Stimulated activated CD4-positive, alpha-beta T cell treated with anti-CD3 and anti-CD28 coated beads, Interleukin-15, amount 100 ng/mL, for 1 hour (primary cell): ENCODE data around the gene FZD4.
"Not testable (repeated sequence)": the region's sequence is repeated elsewhere in the genome, so short reads cannot be mapped to it uniquely, and the experiment has no call there.

Source experiments
- DNase-seq, 2 donors: peaks; one replicate each; pipeline ENCODE4 v3.0.0-alpha.2; 2020; ENCODE audit warnings: low read depth in 1 of 2, low spot score in 1 of 2

Gene FZD4

DNA sequence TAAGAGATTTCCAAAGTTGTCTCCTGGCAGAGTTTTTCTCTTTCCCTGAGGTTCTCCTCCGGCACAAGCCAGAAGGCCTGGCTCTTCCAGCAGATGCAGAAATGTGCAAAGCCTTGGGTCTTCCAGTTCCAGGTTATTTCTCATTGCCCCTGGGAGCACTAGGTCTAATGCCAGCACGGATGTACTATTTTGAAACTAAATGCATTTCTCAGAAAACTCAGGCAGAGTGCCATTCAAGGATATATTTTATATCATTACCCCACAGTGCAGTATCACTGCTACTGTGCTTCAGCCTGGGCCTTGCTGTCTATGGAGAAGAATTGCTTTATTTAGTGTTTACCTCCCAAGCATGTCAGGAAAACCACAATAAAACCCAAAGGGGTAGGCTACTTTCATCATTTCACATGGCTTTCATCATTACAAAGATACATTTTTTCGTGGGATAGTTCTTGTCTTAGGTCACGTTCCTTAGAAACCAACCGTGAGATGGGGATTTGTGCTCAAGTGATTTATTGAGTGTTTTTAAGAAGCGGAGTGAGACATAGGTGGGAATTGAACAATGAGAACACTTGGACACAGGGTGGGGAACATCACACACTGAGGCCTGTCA, 22.4 kb upstream of the FZD4 start:
- DNase-seq, result no peak

DNA sequence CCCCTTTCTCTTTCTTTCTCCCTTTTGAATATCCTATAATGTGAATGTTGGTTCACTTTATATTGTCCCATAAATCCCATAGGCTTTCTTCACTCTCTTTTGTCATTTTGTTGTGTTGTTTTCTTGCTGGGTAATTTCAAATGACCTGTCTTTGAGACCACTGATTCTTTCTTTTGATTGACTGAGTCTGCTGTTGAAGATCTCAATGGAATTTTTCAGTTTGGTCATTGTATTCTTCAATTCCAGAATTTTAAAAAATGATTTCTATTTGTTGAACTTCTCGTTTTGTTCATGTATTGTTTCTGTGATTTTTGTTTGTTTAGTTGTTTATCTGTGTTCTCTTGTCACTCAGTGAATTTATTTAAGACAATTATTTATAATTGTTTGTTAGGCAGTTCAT, 17.5 kb upstream of the FZD4 start:
- no peak for DNase-seq

DNA sequence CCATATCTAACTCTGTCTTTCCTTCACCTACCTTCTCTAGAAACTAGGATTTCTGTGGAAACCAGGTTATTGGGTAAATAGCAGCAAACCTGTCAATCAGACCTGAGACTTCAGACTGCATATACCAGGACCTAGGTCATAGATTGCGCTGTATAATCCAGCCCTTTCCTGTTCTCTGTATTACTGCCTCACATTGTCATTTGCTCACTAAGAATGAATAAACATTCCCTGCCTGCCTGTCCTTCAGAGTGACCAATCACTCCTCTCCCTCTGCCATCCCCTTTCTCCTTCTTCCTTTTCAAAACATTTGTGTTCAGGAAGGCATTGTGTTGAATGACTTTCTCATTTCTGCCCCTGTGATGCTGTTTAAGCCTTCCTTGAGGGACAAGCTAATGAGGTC, 14.1 kb upstream of the FZD4 start:
- DNase-seq, result no peak

DNA sequence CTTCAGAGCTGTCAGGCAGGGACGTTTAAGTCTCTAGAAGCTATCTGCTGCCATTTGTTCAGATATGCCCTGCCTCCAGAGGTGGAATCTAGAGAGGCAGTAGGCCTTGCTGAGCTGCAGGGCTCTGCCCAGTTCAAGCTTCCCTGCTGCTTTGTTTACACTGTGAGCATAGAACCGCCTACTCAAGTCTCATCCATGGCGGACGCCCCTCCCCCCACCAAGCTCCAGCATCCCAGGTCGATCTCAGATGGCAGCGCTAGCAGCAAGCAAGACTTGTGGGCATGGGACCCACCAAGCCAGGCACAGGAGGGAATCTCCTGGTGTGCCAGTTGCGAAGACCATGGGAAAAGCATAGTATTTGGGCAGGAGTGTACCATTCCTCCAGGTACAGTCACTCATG, 12.4 kb upstream of the FZD4 start:
- DNase-seq, result not testable (repeated sequence)

DNA sequence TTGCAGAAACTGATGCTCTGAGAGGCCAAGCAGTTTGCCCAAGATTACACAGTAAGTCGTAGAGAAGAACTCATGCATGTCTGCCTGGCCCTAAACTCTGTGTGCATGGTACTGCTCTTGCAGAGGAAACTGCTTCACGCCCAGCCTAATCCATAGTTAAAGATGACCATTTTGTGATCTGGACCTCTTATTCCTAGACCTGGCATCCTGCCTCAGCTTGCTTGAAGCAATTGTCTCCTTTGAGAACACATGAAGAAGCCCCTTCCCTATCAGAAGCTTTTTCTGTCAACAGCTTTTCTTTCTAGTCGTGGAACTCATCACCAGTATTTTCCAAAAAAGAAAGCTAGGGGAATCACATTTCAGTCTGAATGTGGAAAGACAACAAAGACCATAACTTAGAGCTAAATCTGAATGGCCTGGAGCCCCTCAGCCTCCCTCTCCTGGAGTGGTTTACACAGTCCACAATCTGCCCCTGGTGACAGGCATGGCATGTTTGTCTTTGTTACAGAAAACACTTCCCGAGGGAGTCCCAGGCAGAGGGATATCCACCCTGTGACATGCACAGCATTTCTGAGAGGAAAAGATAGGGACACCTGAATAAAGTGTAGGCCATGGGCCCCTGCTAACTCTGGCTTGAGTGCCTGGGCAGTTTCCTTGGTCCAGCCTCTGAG, 2.9 kb upstream of the FZD4 start:
- no peak for DNase-seq

DNA sequence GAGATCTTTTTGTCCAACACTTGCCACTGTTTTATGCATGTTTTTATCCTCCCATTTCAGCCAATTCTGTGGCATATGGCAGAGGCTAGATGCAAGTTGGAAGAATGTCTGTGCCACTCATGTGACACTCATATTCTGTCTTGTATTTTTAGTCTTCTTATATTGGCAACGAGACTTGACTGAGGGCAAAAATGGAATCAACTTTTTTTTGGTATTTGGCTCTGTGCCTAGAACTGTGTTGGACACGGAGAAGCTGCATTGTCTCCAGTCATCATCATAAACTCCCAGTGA, 1.7 kb upstream of the FZD4 start:
- DNase-seq, result no peak

DNA sequence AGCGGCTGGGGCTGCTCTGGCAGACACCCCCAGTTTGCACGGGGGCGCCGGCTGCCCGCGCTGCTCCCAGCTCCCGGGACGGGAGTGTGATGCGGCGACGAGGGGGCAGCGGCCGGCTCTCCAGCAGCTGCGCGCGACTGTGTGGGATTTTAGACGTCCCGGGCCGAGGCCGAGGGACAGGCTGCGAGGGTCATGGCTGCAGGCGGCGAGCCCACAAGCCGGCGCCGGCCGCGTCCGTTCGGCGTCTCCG, 159 bp downstream of the FZD4 start:
- DNase-seq, result no peak

DNA sequence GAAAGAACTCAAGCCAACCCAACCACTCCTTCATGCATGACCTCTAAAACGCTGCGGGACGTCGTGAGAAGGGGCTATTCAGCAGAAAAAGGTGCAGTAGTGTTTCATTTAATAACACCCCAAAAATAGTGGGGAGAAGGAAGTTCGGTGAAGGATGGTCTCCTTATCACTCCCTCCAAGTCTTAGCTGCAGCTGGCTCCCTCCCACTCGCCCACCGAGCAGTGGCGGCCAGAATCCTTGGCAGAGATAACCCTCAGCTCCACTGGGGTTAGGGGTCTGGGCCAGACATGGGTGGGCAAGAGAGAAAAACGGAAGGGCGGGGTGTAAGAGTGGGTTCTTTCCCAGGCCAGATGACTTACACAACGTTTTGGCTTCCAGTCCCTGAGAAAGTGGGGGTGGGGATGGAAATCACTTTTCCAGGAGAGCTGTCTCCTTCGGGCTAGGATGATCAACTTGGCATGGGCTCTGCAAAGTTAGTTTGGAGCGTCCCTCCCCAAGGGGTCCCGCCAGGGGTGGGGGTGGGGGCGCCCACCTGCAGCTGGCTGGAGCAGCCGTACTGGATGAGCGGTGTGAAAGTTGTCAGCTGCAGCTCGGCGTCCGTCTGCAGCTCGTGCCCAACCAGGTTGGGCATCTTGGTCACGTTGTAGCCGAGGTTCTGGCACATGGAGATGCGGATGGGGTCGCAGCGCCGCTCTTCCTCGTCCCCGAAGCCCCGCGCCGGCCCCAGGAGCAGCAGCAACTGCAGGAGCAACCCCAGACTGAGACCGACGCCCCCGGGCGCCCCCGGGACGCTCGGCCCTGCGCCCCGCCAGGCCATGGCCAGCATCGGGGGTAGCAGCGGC, 705 bp downstream of the FZD4 start:
- no peak for DNase-seq

DNA sequence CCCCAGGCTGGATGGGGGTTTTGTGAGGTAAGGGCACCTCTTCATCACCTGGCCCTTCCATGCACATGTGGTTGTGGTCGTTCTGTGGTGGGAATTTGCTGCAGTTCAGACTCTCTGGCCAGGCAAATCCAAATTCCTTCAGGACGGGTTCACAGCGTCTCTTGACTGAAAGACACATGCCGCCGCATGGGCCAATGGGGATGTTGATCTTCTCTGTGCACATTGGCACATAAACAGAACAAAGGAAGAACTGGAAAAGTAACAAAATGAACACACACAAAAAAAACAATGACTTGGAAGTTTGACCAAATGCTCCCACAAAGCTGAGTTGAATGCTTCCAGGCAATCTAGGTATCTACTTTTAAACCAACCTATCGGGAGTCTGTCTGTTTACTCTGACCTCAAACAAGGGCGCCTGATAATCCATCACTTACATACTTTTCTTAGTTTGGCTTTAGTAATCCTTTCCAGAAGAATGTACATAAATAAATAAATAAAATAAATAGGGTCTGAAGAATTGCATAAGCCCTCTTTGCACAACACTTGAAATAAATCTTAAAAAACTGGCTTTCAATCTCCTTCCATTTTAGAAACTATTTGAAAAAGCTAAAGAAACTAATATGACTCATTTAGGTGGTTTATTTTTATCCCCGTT, 2.8 kb downstream of the FZD4 start:
- no peak for DNase-seq

DNA sequence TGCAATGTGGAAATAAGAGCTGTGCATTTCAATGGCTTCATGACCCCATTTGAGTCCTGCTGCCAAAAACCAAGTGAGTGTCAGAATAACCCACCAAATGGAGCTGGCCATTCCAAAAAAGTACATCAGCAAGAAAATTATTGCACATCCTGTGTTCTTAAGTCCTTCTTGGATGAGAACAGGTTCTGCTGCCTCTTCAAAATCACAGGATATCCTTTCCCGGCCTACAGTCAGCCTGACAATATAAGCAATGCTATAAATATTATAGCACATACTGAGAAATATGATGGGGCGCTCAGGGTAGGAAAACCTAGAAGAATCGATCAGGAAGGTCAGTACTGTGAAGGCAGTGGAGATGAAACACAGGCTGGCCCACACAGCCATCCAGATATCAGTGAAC, 3.5 kb downstream of the FZD4 start:
- no peak for DNase-seq

DNA sequence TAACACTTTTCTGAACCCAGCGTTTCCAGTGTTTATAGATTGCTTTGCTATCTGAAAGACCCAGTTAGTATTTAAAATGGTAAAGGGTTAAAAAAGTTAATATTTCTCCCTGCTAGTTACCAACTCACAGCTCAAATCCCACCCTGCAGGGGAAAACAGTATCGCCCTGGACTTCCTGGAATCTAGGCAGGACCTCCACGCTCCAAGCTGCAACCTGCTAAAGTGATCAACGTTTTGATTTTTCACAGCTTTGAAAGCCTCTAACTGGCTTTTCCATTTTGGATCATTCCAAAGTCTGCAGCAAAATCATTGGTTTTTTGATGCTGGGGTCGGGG, 4.6 kb downstream of the FZD4 start:
- no peak for DNase-seq

DNA sequence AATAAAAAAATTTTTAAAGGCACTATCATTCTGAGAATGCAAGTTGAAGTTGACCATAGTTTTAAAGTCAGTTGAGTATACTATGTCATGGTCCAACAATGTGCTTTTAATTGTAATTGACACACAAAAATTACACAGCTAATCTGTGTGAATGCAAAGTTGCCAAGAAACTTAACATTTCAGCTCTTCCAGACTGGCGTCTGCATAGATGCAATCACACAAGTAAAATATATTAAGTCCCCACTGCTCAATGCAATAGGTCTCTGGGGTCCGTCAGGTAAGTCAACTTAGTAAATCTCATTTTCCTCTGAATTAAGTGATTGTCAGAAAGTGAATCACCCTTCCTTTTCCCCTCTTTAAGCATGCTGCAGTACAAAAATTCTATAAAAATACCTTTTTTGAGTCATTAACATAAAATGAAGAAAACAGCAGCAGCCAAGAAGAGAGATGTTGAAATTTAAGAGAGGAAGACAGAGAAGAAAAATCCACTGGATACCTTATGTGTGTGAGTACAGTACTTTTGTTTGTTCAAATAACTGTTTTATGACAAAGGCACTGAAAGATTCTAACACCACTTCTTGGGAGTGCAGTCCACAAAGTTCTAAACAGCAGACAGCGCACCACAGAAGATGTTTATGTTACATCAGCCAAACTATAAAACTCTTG, 5.1 kb downstream of the FZD4 start:
- no peak for DNase-seq

DNA sequence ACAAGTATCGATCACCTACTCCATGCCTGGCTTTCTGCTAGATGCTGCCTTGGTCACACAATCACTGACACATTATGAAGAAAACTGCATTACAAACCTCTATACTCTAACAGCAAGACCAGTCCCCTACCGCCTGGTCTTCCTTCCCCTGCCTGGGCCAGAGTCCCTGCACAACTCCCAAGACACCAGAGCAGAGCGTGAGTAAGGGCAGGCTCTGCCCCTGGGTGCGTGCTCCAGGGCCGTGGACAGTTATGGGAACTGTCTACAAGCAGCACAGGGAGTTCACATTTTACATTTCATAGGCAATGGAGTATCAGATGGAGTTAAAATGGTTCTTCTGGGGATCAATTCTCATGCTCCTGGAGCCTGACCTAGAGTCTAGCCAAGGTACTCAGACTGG, 6.5 kb downstream of the FZD4 start:
- DNase-seq, result no peak

DNA sequence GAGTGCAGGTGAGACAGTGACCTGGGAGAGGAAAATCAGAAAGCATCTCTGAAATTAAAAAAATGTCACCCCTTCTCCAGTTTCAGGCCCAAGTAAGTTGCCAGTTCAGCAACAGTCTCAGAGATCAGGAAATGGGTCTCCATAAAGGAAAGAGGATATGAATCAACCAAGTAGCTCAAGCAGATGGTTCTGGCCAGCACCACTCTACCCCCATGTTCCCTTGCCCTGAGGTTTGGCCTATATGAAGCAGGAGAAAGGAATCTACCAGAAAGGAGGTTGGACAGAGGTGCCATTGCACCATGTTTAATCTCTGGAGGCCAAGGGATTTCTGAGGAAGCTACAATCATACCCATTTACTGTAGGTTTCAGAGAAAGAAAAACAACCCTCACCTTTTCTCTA, 7.7 kb downstream of the FZD4 start:
- DNase-seq, result no peak

DNA sequence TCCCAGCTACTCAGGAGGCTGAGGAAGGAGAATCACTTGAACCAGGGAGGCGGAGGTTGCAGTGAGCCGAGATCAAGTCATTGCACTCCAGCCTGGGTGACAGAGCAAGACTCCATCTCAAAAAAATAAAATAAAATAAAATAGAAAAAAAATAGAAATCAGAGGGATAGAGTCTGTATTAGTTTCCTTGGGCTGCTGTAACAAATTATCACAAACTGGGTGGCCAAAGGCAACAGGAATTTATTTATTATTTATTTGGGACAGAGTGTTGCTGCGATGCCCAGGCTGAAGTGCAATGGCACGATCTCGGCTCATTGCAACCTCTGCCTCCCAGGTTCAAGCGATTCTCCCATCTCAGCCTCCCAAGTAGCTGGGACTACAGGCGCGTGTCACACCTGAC, 11.7 kb downstream of the FZD4 start:
- DNase-seq, result not testable (repeated sequence)

DNA sequence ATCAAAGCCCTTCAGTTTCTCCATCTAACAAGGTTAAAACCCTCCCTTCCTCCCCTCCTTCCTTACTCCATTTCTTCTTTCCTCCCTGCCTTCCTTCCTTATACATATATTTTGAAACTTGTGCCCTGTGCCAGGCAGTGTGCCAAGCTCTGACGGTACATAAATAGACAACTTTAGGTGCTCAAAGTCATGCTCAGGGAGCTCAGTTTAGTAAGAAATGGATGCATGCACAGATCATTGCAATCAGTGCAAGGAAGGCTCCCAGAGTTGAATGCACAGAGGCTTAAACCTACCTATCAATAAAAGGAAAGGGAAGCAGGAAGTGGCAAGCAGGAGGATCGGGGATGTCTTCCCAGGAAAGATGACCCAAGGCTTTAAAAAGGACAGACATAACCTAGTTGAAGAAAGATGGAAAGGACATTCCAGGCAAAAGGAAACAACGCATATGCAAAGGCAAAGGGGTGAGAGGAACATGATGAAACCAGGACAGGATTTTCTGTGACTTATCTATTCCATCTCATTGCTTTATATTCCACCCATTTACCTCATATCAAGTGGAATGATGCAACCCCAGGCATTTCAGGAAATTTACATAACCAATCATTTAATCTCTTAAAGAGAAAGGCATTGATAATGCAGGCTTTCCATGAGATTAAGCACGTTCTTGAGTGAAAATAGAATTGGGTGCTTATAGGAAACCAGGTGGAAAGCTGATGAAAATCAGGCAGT, 13.2 kb downstream of the FZD4 start:
- DNase-seq, result no peak

DNA sequence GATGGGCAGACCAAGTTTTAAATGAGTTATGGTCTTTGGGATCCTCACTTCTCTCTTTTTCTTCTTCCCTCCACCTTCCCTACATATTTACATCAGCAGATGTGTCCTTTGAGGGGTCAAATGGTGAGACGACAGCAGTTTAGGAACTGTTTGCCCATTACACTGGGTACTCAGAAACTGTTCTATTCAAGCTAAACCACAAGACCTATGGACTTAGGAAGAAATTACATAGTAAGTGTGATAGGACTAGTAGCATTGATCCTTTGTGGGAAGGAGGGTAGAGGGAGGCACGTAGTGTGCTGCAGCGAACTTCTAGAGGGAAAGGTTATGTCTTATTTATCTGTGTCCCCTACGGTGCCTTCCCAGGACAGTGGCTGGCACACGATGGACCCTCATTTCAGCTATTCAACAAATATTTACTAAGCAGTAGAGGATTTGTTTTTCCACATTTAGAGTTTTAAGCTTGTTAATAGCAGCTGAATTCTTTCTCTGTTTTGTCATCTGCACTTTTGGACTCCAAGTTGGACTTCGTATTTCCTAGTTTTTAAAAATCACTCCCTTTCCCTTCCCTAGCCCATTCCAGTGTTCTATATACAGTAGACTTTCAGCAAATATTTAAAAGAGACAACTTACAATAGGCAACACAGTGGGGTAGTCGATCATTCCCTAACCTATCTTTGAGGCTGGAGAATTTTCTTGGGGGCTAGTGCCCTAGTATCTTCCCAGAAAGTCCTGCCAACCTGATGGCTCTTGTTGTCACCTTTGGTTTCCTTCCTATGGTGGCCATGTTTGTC, 13.9 kb downstream of the FZD4 start:
- DNase-seq, result no peak

DNA sequence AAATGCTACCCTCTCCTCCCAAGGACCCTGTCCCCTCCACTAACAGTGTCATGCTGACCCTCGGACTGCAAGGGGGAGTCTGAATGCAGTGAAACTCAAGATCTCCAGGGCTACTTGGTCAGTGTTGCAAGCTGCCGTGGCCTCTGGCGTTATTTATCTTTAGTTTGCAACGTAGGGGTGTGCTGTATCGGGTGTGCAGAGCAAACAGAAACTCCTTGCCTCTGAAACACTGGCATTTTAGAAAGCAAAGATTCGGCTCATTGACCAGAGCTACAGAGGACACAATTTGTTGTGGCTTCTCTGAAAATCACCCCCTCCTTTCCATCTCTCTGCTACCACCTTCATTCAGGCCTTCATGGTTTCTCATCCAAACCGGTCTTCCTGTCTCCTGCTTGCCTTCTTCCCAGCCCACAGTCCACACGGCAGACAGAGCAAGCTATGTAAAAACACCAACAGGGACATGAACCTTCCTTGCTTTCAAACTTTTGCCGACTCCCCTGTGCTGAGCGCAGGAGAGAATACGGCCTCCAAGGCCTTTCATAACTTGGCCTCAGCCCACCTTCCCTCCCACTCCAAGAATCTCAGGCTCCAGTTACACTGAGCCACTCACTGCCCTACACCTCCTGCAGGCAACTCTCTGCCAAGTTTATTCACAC, 14.9 kb downstream of the FZD4 start:
- DNase-seq, result no peak

DNA sequence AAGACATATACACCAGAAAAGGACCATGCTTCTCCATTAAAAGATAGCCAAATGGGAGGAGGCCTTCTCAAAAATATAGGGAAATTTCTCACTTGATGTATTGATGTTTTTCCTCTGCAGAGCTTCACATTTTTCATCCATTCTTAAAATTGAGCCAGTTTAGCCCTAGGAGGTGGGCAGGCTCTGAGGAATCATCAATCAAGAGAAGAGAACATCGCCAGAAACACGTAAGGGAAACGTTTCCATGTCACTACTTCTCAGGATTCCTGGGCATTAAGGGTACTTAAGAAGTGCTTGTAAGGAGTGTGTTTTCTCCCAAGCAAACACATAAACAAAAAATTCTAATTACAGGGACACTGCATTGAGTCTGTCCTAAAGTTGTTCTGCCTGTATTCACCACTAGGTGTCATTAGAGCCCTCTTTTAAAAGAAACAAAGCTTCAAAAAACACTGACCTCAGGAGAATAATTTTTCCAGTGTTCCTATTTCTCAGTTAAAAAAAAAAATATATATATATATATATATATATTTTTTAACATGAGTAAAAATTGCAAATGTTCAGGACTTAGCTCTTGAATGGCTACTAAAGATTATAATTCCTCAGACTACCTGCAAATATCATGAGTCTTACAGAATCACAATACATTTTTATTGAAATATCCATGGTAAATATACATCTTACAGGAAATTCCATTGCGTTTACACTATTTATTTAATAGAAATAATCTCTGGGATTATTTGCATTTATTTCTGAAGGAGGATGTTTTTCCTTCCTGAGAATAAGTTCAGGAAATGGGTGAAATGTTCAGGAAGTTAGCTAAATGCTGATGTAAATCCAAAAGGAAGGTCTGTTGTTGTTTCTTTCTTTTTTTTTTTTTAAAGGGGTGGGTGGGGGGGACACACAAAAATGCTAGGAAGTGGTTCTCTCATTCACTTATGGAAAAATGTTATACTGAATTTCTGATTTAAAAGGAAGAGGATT, 16.0 kb downstream of the FZD4 start:
- no peak for DNase-seq
